GM12874 (cell line): ENCODE measurements around the gene RTP2.

Experiments used
- CTCF ChIP-seq: IDR thresholded peaks from 2 replicates; pipeline ENCODE4 v1.5.1; 2011; ENCODE audit warnings: low read depth, mild to moderate bottlenecking, control low read depth, low read length, moderate library complexity; ENCODE audit not compliant: insufficient read depth

Gene RTP2

DNA sequence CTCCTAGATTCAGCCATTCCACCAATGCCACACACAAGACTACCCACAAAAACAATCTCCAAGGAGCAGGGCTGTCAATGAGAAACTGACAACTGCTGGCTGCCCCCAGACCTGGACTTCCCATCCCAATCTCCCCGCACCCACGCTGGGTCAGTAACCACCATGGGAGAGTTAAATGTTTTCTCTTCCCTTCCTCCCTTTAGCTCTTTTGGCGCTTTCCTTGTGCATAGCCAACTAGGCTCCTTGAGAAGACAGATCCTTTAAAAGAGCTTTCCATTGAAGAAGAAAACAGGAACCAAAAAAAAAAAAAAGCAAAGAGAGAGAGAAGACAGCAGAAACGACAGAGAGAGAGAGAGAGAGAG lies 34.6 kb upstream of the RTP2 start:
- no peak for TF ChIP-seq CTCF

- TF ChIP-seq CTCF = no peak
Observed at GRCh38 chr3:187736418-187736871, 34.1 kb upstream of the RTP2 start.

DNA sequence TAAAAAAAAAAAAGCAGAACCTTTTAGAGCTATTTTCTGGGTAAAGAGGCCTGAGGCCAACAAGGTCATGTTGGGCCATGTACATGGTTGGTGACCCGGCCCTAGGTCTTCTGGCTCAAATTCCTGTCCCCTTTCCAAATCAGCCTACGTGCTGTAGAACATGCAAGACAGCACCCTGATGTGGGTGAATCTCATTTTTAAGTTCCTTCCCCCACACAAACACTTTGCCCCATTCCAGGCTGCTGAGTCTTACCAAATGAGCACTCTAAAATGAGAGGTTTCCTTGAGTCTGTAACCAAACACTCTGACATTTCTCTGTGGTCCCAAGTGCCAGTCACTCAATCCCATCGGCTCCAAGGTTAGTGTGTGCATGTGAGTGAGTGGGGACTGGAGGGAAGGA lies 33.5 kb upstream of the RTP2 start:
- TF ChIP-seq CTCF = no peak

GRCh38 chr3:187735383-187735782 lies 33.0 kb upstream of the RTP2 start:
- TF ChIP-seq CTCF = no peak

DNA sequence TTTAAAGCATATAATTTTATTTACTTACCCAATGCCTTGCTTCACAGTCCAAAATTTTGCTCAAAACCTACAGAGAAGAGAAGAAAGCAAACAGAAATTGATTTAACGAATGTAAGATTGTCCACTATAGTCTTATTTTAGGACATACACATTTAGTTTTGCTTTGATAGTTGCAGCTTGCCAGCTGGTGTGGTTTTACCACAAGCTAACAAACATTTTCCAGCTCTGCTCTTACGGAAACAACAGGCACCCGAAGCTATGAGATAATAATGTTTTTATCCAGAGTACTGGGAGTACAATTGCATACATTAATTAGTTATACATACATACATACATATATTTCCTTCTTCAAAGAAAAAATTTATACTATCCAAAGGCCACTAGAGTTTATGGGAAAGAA lies 32.5 kb upstream of the RTP2 start:
- TF ChIP-seq CTCF = no peak

GRCh38 chr3:187733371-187733770 lies 31.0 kb upstream of the RTP2 start:
- no peak for TF ChIP-seq CTCF

- no peak for TF ChIP-seq CTCF
Observed at GRCh38 chr3:187729598-187729997, 27.2 kb upstream of the RTP2 start.

GRCh38 chr3:187728940-187729583 lies 26.7 kb upstream of the RTP2 start:
- no peak for TF ChIP-seq CTCF
